A549 (cell line): Measurements from ENCODE around the gene EFHC1. TPM values are rescaled to one million over a fixed set of nuclear protein-coding genes. Genes with fewer than 3 reads are reported as not detected.
"Not testable (repeated sequence)": the region's sequence is repeated elsewhere in the genome, so short reads cannot be mapped to it uniquely, and the experiment has no call there.

ENCODE experiments used
- ATAC-seq, 2 experiments: fragments of 200-7000 bp in 1 of 2; fragments of >200 bp in 1 of 2; cut with Nextera tagmentation in 1 of 2; cut with Tn5 transposase in 1 of 2; 3 replicates each; pipeline versions ENCODE4 v1.8.0 to v1.9.1; 2018 to 2020; ENCODE audit warnings: mild to moderate bottlenecking in 1 of 2, moderate library complexity in 1 of 2
- CTCF ChIA-PET: fragments of 300-600 bp; sonication (Branson Sonifier 250); formaldehyde crosslinking; extraction: SDS; loops from one replicate; lab custom pipeline; 2021; ENCODE audit warnings: antibody characterized with exemption, inconsistent platforms; lab: Yijun Ruan, JAX
- POLR2A ChIA-PET: fragments of 350-600 bp; formaldehyde crosslinking; extraction: SDS; loops from one replicate; lab custom pipeline; 2021; ENCODE audit warnings: antibody characterized with exemption, inconsistent platforms; lab: Yijun Ruan, JAX
- DNase-seq, 2 experiments: peaks; one replicate each; pipeline versions ENCODE4 v3.0.0 to v3.0.0-alpha.2; 2011 to 2016; ENCODE audit warnings: low read depth in 1 of 2, low spot score in 1 of 2
- FAIRE-seq: peaks from 2 replicates; lab custom pipeline; 2011; peaks lifted over from hg19 to GRCh38; lab: Jason Lieb, UNC
- H3K27ac ChIP-seq, 2 experiments: fragments of >200 bp; sonication (Bioruptor Twin); formaldehyde crosslinking; 3 replicates each; pipeline ENCODE4 v1.5.1; 2016 to 2017
- H3K4me1 ChIP-seq: fragments of >200 bp; sonication (Bioruptor Twin); formaldehyde crosslinking; 3 replicates; pipeline ENCODE4 v1.6.1; 2016
- H3K4me2 ChIP-seq: fragments of >200 bp; sonication (Bioruptor Twin); formaldehyde crosslinking; 3 replicates; pipeline ENCODE4 v1.6.1; 2016
- H3K4me3 ChIP-seq: fragments of >200 bp; sonication (Bioruptor Twin); formaldehyde crosslinking; 3 replicates; pipeline ENCODE4 v1.5.1; 2016
- H3K9me3 ChIP-seq: fragments of >200 bp; sonication (Bioruptor Twin); formaldehyde crosslinking; 3 replicates; pipeline ENCODE4 v1.6.1; 2016
- BCL3 ChIP-seq: fragments of >200 bp; sonication (Bioruptor Twin); formaldehyde crosslinking; IDR thresholded peaks from 3 replicates; pipeline ENCODE4 v1.6.1; 2016
- BHLHE40 ChIP-seq: IDR thresholded peaks from 2 replicates; pipeline ENCODE4 v1.6.1; 2012; ENCODE audit warnings: low read depth, low read length, inconsistent platforms
- CBX2 ChIP-seq: fragments of 200-600 bp; sonication (generic); IDR thresholded peaks from 2 replicates; pipeline ENCODE4 v1.6.1; 2016; ENCODE audit warnings: low read depth, mild to moderate bottlenecking, borderline replicate concordance
- CHD2 ChIP-seq: fragments of 150-350 bp; IDR thresholded peaks from 2 replicates; pipeline ENCODE4 v1.6.1; 2014; ENCODE audit warnings: low read length; ENCODE audit not compliant: partially characterized antibody
- CHD4 ChIP-seq: fragments of 200-600 bp; sonication (generic); IDR thresholded peaks from 2 replicates; pipeline ENCODE4 v1.6.1; 2016; ENCODE audit warnings: antibody characterized with exemption, mild to moderate bottlenecking, borderline replicate concordance
- EHMT2 ChIP-seq: fragments of 200-600 bp; sonication (generic); IDR thresholded peaks from 2 replicates; pipeline ENCODE4 v1.6.1; 2016; ENCODE audit warnings: antibody characterized with exemption, low read depth, mild to moderate bottlenecking, moderate library complexity
- EP300 ChIP-seq, 2 experiments: fragments of >200 bp; sonication (Bioruptor Twin); formaldehyde crosslinking; IDR thresholded peaks; 2 replicates in 1 of 2; 3 replicates in 1 of 2; pipeline ENCODE4 v1.6.1; 2016 to 2017
- GATA3 ChIP-seq: IDR thresholded peaks from 2 replicates; pipeline ENCODE4 v1.6.1; 2012; ENCODE audit warnings: borderline replicate concordance
- HEYL ChIP-seq: fragments of 250-450 bp; sonication (Bioruptor Pico); IDR thresholded peaks from 2 replicates; pipeline ENCODE4 v1.8.0; 2021; ENCODE audit warnings: mild to moderate bottlenecking, moderate library complexity
- HOXA7 ChIP-seq: fragments of 250-450 bp; sonication (Bioruptor Pico); IDR thresholded peaks from 2 replicates; pipeline ENCODE4 v1.5.0; 2020; ENCODE audit warnings: mild to moderate bottlenecking, moderate library complexity
- HOXB5 ChIP-seq: fragments of 250-450 bp; sonication (Bioruptor Pico); IDR thresholded peaks from 2 replicates; pipeline ENCODE4 v1.5.0; 2020; ENCODE audit warnings: mild to moderate bottlenecking, moderate library complexity
- JUNB ChIP-seq: fragments of >200 bp; sonication (Bioruptor Twin); formaldehyde crosslinking; IDR thresholded peaks from 2 replicates; pipeline ENCODE4 v1.6.1; 2016
- MAZ ChIP-seq: fragments of 150-350 bp; IDR thresholded peaks from 2 replicates; pipeline ENCODE4 v1.6.1; 2014; ENCODE audit warnings: antibody characterized with exemption, low read depth, low read length, borderline replicate concordance
- NR3C1 ChIP-seq: fragments of >200 bp; sonication (Bioruptor Twin); formaldehyde crosslinking; IDR thresholded peaks from 3 replicates; pipeline ENCODE4 v1.6.1; 2017
- PHF8 ChIP-seq: fragments of 200-600 bp; sonication (generic); IDR thresholded peaks from 2 replicates; pipeline ENCODE4 v1.6.1; 2016; ENCODE audit warnings: low read depth, mild to moderate bottlenecking, antibody characterized with exemption, moderate library complexity, borderline replicate concordance
- POLR2A ChIP-seq: IDR thresholded peaks from 2 replicates; pipeline ENCODE4 v1.6.1; 2012; ENCODE audit warnings: mild to moderate bottlenecking, low read length
- RAD21 ChIP-seq, 2 experiments: fragments of >200 bp in 1 of 2; sonication (Bioruptor Twin) in 1 of 2; formaldehyde crosslinking in 1 of 2; IDR thresholded peaks in 1 of 2; conservative IDR thresholded peaks in 1 of 2; 2 replicates in 1 of 2; 3 replicates in 1 of 2; pipeline ENCODE4 v1.6.1; 2012 to 2018; ENCODE audit warnings: inconsistent platforms in 1 of 2
- RARB ChIP-seq: fragments of 250-450 bp; sonication (Bioruptor Pico); IDR thresholded peaks from 2 replicates; pipeline ENCODE4 v1.8.0; 2021; ENCODE audit warnings: mild to moderate bottlenecking, moderate library complexity
- RCOR1 ChIP-seq: fragments of 150-350 bp; IDR thresholded peaks from 2 replicates; pipeline ENCODE4 v1.6.1; 2014; ENCODE audit warnings: antibody characterized with exemption, low read length, low read depth
- SMC3 ChIP-seq: fragments of >200 bp; sonication (Bioruptor Twin); formaldehyde crosslinking; IDR thresholded peaks from 3 replicates; pipeline ENCODE4 v1.6.1; 2018; ENCODE audit warnings: inconsistent platforms
- SREBF2 ChIP-seq: fragments of 450-650 bp; IDR thresholded peaks from 2 replicates; pipeline ENCODE4 v1.6.1; 2014; ENCODE audit warnings: mild to moderate bottlenecking, moderate library complexity
- TFCP2L1 ChIP-seq: fragments of 250-450 bp; sonication (Bioruptor Pico); IDR thresholded peaks from 2 replicates; pipeline ENCODE4 v1.5.0; 2021; ENCODE audit warnings: mild to moderate bottlenecking
- ZC3H11A ChIP-seq: fragments of 450-650 bp; IDR thresholded peaks from 2 replicates; pipeline ENCODE4 v1.6.1; 2014; ENCODE audit warnings: antibody characterized with exemption, mild to moderate bottlenecking
- WGBS: methylation state at CpG from one replicate; pipeline ENCODE4 v1.1.6; 2017; ENCODE audit errors: missing lambda C conversion rate; 5-methylcytosine and 5-hydroxymethylcytosine counted together
- polyA plus RNA-seq, 4 experiments: library from polyadenylated mRNA; depleted of rRNA in 3 of 4; stranded (reverse); fragments of >200 nt; fragmentation: RNase III in 1 of 4; extraction: RNeasy Plus Mini Kit Qiagen cat#74134 plus additional on column Dnase treatment in 1 of 4; gene quantifications; 2 replicates in 3 of 4; 3 replicates in 1 of 4; pipeline ENCODE4 v1.2.3, GENCODE V29; 2011 to 2017
- TF ChIP-seq, protein P1 (sequence below): IDR thresholded peaks from 2 replicates; pipeline ENCODE4 v1.6.1; 2012
- TF ChIP-seq, protein P2 (sequence below): fragments of >200 bp; sonication (Bioruptor Twin); formaldehyde crosslinking; IDR thresholded peaks from 3 replicates; pipeline ENCODE4 v1.5.1; 2016
- TF ChIP-seq, protein P3 (sequence below): fragments of 250-450 bp; sonication (Bioruptor Pico); IDR thresholded peaks from 2 replicates; pipeline ENCODE4 v1.5.0; 2021; ENCODE audit warnings: mild to moderate bottlenecking, moderate library complexity, borderline replicate concordance
- TF ChIP-seq, protein P4 (sequence below): fragments of >200 bp; sonication (Bioruptor Twin); formaldehyde crosslinking; IDR thresholded peaks from 2 replicates; pipeline ENCODE4 v1.6.1; 2016

The EFHC1 gene
- polyA plus RNA-seq, 2 of the 4 experiments (the other 2 are of a cell fraction): 14.0 to 46.7 TPM

DNA sequence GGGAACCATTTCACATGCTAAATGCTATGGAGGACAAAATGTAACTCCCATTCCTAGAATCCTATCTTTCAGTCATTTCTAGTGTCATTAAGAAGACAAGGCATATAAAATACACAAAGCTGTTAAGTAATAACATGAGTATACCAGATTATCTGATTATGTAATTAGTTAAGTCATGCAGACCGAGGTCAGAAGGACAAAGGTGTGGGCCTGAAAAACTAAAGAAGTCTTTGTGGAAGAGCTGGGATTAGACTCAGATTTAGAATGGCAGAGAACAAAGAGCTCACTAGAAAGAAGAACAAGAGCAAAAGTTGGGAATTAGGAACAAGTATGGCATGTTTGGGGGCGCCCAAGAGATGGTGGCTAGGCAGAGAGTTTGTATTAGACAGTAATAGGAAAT, 37.0 kb downstream of the EFHC1 start:
- 91% methylated on average over 2 of the region's 2 CpGs for WGBS
- no peak for FAIRE-seq
- CTCF ChIA-PET: interaction anchor here (0.9 kb wide), 1 partner anchor 141 kb away, joined by 3 read pairs; no protein-coding TSS in a partner anchor
- Histone ChIP-seq H3K4me2 (no peak overlapping the region), H3K4me1 (0 out of 3 replicates have a peak, but pooled peaks cover 5% of the 10 kb centered on the region), H3K27ac (no peak overlapping the region), H3K9me3 (no peaks in the 10 kb centered on the region), H3K4me3 (no peak overlapping the region)
- no peak for DNase-seq
- ATAC-seq: no peak
- POLR2A ChIA-PET: no interaction called here
- TF ChIP-seq, protein P1, sequence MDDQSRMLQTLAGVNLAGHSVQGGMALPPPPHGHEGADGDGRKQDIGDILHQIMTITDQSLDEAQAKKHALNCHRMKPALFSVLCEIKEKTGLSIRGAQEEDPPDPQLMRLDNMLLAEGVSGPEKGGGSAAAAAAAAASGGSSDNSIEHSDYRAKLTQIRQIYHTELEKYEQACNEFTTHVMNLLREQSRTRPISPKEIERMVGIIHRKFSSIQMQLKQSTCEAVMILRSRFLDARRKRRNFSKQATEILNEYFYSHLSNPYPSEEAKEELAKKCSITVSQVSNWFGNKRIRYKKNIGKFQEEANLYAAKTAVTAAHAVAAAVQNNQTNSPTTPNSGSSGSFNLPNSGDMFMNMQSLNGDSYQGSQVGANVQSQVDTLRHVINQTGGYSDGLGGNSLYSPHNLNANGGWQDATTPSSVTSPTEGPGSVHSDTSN: no peak
- TF ChIP-seq JUNB (no peak), RAD21 (conservative IDR thresholded peaks at IDR 0.05 in 1 of 2, IDR thresholded peaks at IDR 0.05 in 1 of 2) (no peak), POLR2A (no peak), GATA3 (no peak), SREBF2 (no peak), MAZ (no peak), CHD4 (no peak), EHMT2 (no peak), RARB (no peak), ZC3H11A (no peak), HOXB5 (CRISPR knock-in tag) (no peak), PHF8 (no peak), BHLHE40 (no peak), CBX2 (no peak), BCL3 (no peak), CHD2 (no peak)
- TF ChIP-seq, protein P2, sequence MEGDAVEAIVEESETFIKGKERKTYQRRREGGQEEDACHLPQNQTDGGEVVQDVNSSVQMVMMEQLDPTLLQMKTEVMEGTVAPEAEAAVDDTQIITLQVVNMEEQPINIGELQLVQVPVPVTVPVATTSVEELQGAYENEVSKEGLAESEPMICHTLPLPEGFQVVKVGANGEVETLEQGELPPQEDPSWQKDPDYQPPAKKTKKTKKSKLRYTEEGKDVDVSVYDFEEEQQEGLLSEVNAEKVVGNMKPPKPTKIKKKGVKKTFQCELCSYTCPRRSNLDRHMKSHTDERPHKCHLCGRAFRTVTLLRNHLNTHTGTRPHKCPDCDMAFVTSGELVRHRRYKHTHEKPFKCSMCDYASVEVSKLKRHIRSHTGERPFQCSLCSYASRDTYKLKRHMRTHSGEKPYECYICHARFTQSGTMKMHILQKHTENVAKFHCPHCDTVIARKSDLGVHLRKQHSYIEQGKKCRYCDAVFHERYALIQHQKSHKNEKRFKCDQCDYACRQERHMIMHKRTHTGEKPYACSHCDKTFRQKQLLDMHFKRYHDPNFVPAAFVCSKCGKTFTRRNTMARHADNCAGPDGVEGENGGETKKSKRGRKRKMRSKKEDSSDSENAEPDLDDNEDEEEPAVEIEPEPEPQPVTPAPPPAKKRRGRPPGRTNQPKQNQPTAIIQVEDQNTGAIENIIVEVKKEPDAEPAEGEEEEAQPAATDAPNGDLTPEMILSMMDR: no peak
- TF ChIP-seq, protein P3, sequence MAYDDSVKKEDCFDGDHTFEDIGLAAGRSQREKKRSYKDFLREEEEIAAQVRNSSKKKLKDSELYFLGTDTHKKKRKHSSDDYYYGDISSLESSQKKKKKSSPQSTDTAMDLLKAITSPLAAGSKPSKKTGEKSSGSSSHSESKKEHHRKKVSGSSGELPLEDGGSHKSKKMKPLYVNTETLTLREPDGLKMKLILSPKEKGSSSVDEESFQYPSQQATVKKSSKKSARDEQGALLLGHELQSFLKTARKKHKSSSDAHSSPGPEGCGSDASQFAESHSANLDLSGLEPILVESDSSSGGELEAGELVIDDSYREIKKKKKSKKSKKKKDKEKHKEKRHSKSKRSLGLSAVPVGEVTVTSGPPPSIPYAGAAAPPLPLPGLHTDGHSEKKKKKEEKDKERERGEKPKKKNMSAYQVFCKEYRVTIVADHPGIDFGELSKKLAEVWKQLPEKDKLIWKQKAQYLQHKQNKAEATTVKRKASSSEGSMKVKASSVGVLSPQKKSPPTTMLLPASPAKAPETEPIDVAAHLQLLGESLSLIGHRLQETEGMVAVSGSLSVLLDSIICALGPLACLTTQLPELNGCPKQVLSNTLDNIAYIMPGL (CRISPR knock-in tag): no peak

DNA sequence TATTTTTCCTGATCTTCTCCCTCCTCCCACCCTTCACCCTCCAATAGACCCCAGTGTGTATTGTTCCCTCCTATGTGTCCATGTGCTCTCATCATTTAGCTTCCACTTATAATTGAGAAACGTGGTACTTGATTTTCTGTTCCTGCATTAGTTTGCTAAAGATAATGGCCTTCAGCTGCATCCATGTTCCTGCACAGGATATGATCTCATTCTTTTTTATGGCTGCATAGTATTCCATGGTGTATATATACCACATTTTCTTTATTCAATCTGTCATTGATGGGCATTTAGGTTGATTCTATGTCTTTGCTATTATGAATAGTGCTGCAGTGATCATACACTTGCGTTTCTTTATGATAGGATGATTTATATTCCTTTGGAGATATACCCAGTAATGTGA, 41.1 kb downstream of the EFHC1 start:
- POLR2A ChIA-PET, H3K4me1 ChIP-seq, FAIRE-seq, H3K4me2 ChIP-seq, CTCF ChIA-PET, H3K27ac ChIP-seq, DNase-seq, H3K9me3 ChIP-seq, ATAC-seq, H3K4me3 ChIP-seq: not testable (repeated sequence)
- WGBS: 58% methylated on average over 2 of the region's 2 CpGs

- Histone ChIP-seq H3K4me2 (no peak overlapping the region), H3K4me1 (no peaks in the 10 kb centered on the region), H3K4me3 (no peak overlapping the region), H3K9me3 (no peaks in the 10 kb centered on the region), H3K27ac (no peak overlapping the region)
- ATAC-seq (no peak), DNase-seq (no peak), FAIRE-seq (no peak)
- WGBS: 86% methylated on average over 4 of the region's 4 CpGs
- CTCF ChIA-PET: no interaction called here
- POLR2A ChIA-PET: no interaction called here
- TF ChIP-seq TFCP2L1: no peak
- no peak for TF ChIP-seq BCL3
- no peak for TF ChIP-seq RCOR1
- TF ChIP-seq HOXB5 (CRISPR knock-in tag): no peak
- no peak for TF ChIP-seq RAD21 (conservative IDR thresholded peaks at IDR 0.05 in 1 of 2, IDR thresholded peaks at IDR 0.05 in 1 of 2)
- no peak for TF ChIP-seq EP300 (IDR thresholded peaks at IDR 0.05)
- TF ChIP-seq SMC3: no peak
- TF ChIP-seq, protein P4, sequence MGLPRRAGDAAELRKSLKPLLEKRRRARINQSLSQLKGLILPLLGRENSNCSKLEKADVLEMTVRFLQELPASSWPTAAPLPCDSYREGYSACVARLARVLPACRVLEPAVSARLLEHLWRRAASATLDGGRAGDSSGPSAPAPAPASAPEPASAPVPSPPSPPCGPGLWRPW: no peak
- TF ChIP-seq HEYL: no peak
- no peak for TF ChIP-seq HOXA7 (CRISPR knock-in tag)
- no peak for TF ChIP-seq CHD2
- TF ChIP-seq CHD4: no peak
- TF ChIP-seq GATA3: no peak
- no peak for TF ChIP-seq NR3C1
These were observed 54.0 kb downstream of the EFHC1 start for GRCh38 chr6:52474173-52474572.
